SK-MEL-5 (cell line): ENCODE data around the gene ASB11. TPM values are rescaled to one million over a fixed set of nuclear protein-coding genes. Genes with fewer than 3 reads are reported as not detected.

Experiments used
- DNase-seq: peaks from one replicate; pipeline ENCODE4 v3.0.0-alpha.2; 2016; ENCODE audit warnings: low read depth, low spot score
- in situ Hi-C: cut with HindIII; loops from 2 replicates; pipeline ENCODE4 v1.10.0; 2016; ENCODE audit warnings: low sequenced_read_pairs, high pct_unique_total_duplicates, low pct_unique_long_range_greater_than_20kb
- total RNA-seq: library from RNA; depleted of rRNA; stranded (reverse); fragments of >200 nt; shearing (Covaris generic); gene quantifications from 2 replicates; pipeline ENCODE4 v1.2.3, GENCODE V29; 2014; rRNA removed

Gene ASB11
- total RNA-seq, 1 experiment from 2014 or later, result 3.5 TPM

DNA sequence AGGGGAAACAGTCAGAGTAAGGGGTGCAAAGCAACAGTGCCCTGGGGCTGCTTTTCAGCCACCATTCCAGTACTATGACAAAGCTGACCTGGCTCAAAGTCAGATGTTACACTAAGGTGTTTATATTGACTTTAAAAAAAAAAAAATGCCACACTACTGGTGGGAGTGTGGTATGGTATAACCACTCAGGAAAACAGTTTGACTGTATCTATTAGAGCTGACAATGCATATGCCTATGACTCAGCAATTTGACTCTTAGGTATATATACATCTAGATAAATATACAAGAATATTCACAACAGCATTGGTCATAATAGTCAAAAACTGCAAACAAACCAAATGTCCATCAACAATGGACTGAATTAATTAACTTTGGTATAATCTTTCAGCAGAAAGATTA is 60.6 kb downstream of the ASB11 start:
- DNase-seq, result no peak
- in situ Hi-C loops, result no loop called here

DNA sequence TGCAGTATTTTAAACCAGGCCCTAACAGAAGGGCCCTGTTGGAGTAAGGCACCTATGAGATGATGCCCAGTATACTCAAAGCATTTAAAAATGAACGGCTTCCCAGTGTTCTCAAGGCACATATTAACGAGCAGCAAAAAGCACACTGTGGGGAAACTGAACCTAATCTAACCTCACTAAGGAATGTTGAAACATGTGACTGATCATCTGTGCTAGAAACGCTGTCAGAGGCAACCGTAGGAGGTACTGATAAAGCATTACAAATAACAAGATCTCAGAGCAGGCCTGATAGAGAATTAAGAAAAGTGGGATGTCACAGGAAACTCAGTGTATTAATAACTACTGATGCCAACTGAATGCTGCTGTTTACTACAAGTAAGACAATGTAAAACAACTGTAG is 69.5 kb downstream of the ASB11 start:
- DNase-seq, result no peak
- in situ Hi-C loops, result no loop called here

DNA sequence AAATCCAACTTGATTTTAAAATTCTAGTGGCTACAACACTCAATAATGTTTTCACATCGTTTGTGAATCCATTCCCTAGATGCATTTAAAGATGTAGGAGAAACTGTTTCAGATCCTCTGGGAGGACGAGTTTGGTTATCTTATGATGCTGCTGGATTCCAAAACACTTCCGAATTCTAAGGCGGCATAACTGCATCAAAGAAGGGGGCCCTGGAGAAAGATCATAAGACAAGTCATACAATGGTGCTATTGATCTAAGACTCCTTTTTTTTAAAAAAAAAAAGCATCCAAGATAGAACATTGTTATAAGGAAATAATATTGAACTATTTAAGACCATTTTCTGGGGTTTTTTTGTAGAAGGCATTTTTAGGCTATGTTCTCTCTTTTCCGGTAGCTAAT is 71.0 kb downstream of the ASB11 start:
- peak; percentile 90 for DNase-seq
- in situ Hi-C loops, result no loop called here

DNA sequence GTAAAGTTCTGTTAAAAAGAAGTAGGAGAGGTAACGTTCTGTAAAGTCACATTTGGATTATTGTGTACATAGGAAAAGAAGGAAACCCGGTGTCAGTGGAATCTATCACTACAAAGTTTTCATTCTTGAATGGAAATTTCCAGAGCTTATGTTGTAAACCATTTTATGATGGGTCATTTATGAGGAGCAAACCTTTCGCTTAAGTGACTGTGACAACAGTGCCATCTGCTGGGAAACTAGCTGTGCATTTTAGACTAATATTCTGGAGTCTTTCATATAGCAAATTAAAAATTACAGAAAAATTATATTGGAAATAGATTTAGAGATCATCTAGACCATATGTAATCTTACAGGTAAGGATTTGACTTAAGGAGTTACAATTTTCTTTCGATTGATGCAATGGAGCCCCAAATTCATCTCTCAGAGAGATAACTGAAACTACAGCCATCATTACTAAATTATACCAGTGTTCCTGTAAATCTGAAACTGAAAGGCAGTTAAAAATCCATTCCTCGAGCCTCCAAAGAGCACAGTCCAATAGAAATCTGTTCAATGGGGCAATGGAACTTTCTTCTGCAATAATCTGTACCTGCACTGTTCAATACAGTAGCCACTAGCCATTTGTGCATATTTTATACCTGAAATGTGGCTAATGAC is 72.4 kb downstream of the ASB11 start:
- DNase-seq, result peak; percentile 70
- in situ Hi-C loops, result no loop called here

GRCh38 chrX:15241301-15241700 is 74.1 kb downstream of the ASB11 start:
- in situ Hi-C loops, result no loop called here
- DNase-seq, result no peak

DNA sequence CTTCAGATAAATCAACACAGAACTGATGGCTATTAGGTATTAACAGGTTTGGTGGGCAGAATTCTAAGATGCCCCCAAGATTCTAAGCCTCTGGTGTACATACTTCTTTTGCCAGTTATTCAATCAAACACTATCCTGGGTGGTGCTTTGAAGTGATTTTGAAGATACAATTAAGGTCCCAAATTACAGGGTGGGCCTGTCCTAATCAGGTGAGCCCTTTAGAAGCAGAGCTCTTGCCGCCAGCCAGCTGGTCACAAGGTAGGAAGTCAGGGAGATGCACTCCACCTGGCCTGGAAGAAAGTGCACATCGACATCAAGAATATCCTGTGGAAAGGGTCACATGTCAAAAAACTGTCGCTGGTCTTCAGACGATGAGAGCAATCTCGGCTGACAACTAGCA is 75.0 kb downstream of the ASB11 start:
- in situ Hi-C loops, result no loop called here

GRCh38 chrX:15236146-15236545 is 79.3 kb downstream of the ASB11 start:
- DNase-seq, result no peak
- in situ Hi-C loops, result no loop called here

More for the DNA sequence above, 75.0 kb downstream of the ASB11 start:
- DNase-seq, result no peak

- in situ Hi-C loops, result no loop called here
- no peak for DNase-seq
Observed at GRCh38 chrX:15235001-15235400, 80.4 kb downstream of the ASB11 start.

- in situ Hi-C loops, result no loop called here
- no peak for DNase-seq
Observed at GRCh38 chrX:15233416-15234015, 81.9 kb downstream of the ASB11 start.

Other genes starting within 250 kb of the ASB11 start
- 30.3 and 35.7 TPM in 2 replicates for gene ASB9, start 45.6 kb downstream of the ASB11 start, total RNA-seq
- gene PIGA, start 19.9 kb upstream of the ASB11 start, total RNA-seq, result 22.0 and 26.3 TPM in 2 replicates
- gene VEGFD, start 68.8 kb upstream of the ASB11 start, total RNA-seq, result 0.21 and 0.34 TPM in 2 replicates
- gene PIR, start 177.7 kb upstream of the ASB11 start, total RNA-seq, result 333 and 344 TPM in 2 replicates
- 0.32 and 0.40 TPM in 2 replicates for gene BMX, start 185.2 kb upstream of the ASB11 start, total RNA-seq